GM18505 (cell line): ENCODE results near the gene PRKCI.
"Not testable (repeated sequence)": the region's sequence is repeated elsewhere in the genome, so short reads cannot be mapped to it uniquely, and the experiment has no call there.

Source experiments
- ATAC-seq: cut with Tn5 transposase; IDR thresholded peaks from one replicate; pipeline ENCODE4 v1.9.1; 2021; ENCODE audit not compliant: unreplicated experiment
- POLR2A ChIP-seq: IDR thresholded peaks from 4 replicates; pipeline ENCODE4 v1.6.1; 2011; ENCODE audit warnings: borderline replicate concordance; ENCODE audit not compliant: insufficient read depth, insufficient read length; ENCODE audit errors: extremely low read depth

The PRKCI gene

DNA sequence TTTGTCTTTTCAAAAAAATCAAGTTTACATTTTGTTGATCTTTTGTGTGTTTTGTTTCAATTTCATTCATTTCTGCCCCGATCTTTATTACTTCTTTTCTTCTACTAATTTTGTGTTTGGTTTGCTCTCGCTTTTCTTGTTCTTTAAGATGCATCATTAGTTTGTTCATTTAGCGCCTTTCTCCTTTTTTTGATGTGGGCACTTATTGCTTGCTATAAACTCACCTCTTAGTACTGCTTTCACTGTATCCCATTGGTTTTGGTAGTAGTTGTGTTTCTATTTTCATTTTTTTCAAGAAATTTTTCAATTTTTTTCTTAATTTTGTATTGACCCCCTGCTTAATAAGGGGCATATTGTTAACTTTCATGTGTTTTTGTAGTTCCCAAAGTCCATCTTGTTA is 34.4 kb downstream of the PRKCI start:
- TF ChIP-seq POLR2A = no peak
- ATAC-seq = no peak

DNA sequence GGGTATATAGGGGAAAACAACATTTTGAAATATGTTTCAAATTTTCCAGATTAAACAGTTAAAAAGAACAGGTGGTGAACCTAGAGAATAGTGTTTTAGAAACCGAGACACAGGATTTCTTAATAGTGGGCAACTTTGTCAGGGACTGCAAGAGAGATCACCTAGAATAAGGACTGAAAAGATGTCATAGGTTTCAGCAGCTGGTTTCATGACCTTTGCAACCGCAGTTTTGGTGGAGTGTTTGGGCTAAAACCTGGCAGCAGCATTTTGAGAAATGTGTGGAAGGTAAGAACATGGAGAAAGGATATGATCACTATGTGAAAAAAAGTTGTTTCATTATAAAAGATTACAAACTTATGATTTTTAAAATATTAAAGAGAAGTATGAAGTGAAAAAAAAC is 34.9 kb downstream of the PRKCI start:
- peak; percentile 52 for ATAC-seq

DNA sequence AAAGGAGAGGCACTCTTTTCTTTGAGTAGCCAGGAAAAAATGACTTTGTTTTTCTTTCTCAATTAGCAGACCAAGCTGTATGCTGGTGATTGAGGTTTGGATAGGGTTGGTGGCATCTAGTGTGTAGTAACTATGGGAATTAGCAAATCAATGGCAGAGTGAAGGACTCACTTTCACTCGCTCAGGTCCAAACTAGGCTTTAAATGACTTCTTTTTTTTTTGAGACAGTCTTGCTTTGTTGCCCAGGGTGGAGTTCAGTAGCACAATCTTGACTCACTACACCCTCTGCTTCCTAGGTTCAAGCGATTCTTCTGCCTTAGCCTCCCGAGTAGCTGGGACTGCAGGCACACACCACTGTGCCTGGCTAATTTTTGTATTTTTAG is 35.9 kb downstream of the PRKCI start:
- peak; percentile 18 for ATAC-seq
- no peak for TF ChIP-seq POLR2A

More for the DNA sequence above, 34.9 kb downstream of the PRKCI start:
- no peak for TF ChIP-seq POLR2A

DNA sequence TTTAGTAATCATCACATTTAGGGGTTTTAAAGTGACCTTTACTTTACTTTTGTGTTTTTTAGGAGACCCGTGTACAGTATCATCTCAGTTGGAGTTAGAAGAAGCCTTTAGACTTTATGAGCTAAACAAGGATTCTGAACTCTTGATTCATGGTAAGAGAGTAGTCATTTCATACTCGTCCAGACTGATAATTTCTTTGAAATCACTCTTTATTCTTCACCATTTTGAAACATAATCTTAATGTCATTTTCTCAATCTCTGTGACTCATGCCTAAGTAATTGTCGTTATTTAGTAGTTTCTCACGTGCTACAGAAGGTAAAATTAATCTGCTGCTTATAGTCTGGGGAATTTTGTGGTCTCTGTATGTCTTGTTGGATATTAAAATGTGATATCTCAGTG is 37.7 kb downstream of the PRKCI start:
- TF ChIP-seq POLR2A = no peak
- no peak for ATAC-seq

DNA sequence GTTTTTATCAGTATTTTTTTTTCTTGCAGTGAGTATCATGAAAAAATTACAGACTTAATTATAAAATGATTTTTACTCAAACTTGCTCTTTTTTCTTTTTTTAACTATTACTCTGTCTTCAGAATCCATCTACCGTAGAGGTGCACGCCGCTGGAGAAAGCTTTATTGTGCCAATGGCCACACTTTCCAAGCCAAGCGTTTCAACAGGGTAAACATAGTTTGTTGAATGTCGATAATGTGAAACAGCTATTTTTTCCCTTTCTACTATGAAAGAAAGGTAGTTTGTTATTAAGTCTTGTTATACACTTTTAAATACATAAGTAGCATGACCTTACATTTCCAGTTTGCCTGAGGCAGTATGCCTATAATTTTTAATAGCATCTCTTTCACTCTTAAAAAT is 45.6 kb downstream of the PRKCI start:
- no peak for ATAC-seq
- TF ChIP-seq POLR2A = no peak

DNA sequence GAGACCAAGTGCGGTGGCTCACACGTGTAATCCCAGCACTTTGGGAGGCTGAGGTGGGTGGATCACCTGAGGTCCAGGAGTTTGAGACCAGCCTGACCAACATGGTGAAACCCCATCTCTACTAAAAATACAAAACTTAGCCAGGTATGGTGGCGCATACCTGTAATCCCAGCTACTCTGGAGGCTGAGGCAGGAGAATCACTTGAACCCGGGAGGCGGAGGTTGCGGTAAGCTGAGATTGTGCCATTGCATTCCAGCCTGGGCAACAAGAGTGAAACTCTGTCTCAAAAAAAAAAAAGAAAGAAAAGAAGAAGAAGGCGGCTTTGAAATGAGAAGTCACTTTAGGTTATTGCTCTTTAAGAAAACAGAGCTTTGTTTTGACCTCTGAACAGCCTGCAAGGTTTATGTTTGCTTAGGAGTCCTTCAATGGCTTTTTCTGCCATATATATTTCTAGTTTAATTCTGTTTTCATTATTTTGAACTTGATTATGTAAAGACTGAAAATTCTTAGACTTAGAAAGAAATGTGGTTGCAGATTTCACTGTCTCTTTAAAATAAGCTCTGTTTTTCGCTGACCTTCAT is 47.5 kb downstream of the PRKCI start:
- ATAC-seq = not testable (repeated sequence)

DNA sequence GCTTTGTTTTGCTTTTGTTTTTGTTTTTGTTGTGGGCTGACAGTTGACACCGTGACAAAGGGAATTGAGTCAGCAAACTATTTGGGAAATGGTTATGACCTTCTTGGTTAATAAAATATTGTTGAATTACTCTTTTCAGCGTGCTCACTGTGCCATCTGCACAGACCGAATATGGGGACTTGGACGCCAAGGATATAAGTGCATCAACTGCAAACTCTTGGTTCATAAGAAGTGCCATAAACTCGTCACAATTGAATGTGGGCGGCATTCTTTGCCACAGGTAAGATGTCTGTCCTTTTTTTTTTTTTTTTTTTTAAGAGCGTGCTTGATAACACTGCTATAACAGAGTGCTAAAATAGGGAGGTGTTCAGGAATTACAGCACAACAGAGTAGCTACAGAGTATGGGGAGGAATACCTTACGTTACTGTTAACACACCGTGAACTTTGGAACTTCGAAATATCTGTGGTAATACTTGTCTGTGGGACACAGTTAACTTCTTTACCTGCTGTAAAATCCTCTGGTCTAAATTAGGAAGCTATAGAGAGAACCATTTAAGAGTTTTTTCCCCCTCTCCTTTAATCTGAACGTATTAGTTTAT is 48.2 kb downstream of the PRKCI start:
- no peak for TF ChIP-seq POLR2A
- ATAC-seq = no peak

DNA sequence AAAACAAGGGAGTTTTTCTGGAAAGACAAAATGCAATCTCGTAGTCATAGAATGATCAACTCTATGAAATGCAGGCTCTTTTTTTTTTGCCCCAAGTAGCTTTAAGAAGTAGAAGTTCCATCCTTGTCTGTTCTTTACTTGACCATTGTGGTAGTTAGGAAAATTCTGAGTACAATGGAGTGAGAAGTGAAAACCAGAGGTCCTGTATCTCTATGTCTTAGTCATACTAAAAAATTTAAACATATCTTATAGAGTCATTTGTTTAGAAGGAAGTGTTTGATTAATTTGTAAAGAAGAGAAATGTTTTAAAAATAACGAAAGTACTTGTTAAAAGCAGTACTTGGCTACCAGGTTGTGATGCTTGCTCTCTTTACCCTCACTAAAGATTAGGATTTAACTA is 52.4 kb downstream of the PRKCI start:
- ATAC-seq = no peak
- no peak for TF ChIP-seq POLR2A

DNA sequence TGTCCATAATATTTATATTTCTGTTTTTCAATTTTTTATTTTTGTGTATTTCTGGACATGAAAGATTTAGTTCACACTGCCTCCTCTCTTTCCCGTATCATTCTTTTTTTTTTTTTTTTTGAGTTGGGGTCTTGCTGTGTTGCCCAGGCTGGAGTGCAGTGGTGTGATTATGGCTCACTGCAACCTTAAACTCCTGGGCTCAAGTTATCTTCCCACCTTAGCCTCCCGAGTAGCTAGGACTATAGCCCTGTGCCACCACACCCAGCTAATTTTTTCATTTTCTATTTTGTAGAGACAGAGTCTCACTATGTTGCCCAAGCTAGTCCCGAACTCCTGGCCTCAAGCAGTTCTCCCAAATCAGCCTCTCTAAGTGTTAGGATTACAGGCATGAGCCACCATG is 53.6 kb downstream of the PRKCI start:
- TF ChIP-seq POLR2A = no peak
- no peak for ATAC-seq

DNA sequence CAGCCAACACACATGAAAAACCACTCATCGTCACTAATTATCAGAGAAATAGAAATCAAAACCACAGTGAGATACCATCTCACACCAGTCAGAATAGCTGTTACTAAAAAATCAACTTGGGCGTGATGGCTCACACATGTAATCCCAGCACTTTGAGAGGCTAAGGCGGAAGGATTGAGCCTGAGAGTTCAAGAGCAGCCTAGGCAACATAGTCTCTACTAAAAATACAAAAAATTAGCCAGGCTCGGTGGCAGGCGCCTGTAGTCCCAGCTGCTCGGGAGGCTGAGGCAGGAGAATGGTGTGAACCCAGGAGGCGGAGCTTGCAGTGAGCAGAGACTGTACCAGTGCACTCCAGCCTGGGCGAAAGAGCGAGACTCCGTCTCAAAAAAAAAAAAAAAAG is 55.1 kb downstream of the PRKCI start:
- not testable (repeated sequence) for ATAC-seq

DNA sequence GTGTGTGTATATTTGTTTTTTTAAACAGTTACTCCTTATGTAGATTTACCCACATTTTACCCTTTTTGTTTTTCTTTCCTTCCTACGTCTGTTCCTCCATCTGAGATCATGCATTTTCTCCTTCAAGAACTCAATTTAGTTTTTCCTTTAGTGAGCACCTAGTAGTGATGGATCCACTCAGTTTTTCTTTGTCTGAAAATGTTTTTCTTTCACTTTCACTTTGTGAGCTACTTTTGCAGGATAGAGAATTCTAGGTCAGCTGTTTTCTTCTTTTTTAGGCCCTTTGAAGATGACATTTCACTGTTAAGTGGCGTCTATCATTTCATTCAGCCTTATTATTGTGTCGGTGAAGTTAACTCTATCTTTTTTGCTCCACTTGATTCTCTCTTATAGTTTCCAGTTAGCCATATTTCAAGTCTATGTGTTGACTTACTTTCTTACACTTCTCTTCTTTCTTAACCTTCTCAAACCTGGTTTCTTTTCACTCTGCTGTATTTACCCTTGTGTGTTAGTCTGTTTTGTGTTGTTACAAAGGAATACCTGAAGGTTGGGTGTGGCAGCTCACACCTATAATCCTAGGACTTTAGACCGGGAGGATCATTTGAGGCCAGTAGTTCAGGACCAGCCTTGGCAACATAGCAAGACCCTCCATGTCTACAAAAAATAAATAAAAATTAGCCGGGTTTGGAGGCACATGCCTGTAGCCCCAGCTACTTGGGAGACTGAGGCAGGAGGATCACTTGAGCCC is 55.8 kb downstream of the PRKCI start:
- no peak for TF ChIP-seq POLR2A
- no peak for ATAC-seq

DNA sequence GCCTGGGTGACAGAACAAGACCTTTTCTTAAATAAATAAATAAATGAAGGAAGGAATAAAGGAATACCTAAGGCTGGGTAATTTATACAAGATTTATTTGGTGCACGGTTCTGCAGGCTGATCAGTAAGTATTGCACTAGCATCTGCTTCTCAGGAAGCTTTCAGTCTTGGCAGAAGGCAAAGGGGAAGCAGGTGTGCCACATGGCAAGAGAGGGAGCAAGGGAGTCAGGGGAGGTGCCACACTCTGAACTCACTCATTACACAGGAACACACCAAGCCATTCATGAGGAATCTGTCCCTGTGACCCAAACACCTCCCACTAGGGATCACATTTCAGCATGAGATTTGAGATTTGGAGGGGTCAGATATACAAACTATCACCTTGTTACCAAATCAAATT is 56.4 kb downstream of the PRKCI start:
- ATAC-seq = no peak
- TF ChIP-seq POLR2A = no peak

DNA sequence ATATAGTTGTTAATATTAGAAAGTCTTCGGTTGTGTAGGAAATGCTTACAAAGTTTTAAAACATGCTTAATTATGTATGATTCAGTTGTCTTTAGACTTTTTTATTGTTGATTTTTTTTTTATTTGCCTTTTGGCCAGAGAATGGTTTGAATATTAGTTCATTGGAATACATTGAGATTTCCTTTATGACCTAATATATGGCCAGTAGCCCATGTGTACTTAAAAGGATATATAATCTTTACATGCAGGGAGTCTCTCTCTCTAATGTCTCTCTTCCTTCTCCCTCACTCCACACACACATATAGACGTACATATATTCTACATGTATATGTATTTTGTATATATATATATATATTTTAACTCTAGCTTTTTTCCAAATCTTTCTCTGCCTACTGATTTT is 68.0 kb downstream of the PRKCI start:
- no peak for ATAC-seq
- TF ChIP-seq POLR2A = no peak

DNA sequence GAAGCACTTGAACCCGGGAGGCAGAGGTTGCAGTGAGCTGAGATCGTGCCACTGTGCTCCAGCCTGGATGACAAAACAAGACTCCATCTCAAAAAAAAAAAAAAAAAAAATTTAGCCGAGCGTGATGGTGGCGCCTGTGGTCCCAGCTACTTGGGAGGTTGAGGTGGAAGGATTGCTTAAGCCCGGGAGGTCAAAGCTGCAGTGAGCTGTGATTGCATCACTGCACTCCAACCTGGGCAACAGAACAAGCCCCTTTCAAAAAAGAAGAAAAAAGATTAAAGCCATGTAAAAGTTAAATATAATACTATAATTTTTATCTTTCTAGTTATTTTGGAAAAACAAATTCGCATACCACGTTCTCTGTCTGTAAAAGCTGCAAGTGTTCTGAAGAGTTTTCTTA is 73.4 kb downstream of the PRKCI start:
- no peak for TF ChIP-seq POLR2A
- ATAC-seq = no peak

DNA sequence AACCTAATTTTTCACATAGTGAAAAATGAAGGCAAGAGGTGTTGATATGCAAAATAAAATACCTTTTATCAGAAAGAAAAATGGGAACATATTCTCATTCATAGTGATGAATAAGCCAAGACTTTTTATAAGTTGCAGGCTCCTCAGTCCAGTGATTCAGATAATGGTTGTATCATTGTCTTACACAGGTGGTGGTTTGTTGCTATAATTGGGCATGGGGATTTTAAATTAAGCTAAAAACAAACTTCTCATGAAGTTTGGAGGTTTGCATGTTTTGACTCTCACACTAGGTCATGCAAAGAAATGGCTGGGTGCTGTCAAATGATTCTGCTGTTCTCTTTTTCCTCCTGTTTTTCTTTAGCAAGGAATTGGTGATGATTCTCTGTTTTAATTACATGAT is 74.5 kb downstream of the PRKCI start:
- no peak for TF ChIP-seq POLR2A
- no peak for ATAC-seq

DNA sequence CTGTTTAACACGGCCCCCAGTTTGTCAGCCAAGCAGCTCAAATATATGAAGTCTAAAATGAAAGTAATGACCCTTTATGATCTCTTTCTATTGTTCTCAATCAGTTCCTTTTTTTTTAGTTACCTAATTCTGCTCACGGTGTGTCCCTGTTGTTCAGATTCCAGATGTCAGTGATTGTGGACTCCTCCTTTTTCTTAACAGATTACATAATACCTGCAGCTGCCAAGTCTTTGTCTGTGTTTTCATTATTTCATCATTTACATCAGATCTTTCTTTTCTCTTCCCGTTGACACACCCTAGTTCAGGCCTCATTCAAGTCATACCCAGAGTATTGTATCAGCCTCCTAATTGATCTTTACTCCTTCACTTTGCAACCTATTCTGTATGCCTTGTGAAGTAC is 79.2 kb downstream of the PRKCI start:
- TF ChIP-seq POLR2A = no peak
- no peak for ATAC-seq
